NOMO-1 treated with dmso at 0.1 percent for 144 hours (cell line): ENCODE results near the gene TMEM8B.

Source experiments
- DNase-seq: peaks from one replicate; lab custom pipeline; 2025; ENCODE audit not compliant: unreplicated experiment; lab: John Stamatoyannopoulos, UW

TMEM8B gene, protein sequence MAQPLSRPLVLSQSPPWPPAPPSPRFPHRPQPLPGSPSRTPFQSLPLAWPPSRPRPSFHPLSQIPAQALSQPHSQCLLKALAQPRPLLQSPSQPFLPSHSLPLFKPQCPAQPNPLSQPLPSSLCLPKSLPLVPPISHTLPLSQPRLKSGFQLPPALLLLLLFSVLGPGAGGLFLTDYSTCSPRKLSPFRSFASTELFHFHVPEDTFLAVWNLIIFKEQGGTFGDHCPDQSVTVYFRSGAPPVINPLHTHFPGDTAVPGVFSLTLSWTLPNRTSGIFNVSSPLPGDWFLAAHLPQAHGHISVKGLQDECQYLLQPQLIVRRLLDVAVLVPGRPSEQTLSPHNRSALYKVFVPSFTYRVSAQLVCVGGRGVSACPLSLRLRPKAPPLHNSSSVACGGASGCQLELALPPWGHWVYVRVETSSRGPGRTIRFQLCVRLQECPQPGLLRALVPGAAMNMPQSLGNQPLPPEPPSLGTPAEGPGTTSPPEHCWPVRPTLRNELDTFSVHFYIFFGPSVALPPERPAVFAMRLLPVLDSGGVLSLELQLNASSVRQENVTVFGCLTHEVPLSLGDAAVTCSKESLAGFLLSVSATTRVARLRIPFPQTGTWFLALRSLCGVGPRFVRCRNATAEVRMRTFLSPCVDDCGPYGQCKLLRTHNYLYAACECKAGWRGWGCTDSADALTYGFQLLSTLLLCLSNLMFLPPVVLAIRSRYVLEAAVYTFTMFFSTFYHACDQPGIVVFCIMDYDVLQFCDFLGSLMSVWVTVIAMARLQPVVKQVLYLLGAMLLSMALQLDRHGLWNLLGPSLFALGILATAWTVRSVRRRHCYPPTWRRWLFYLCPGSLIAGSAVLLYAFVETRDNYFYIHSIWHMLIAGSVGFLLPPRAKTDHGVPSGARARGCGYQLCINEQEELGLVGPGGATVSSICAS

DNA sequence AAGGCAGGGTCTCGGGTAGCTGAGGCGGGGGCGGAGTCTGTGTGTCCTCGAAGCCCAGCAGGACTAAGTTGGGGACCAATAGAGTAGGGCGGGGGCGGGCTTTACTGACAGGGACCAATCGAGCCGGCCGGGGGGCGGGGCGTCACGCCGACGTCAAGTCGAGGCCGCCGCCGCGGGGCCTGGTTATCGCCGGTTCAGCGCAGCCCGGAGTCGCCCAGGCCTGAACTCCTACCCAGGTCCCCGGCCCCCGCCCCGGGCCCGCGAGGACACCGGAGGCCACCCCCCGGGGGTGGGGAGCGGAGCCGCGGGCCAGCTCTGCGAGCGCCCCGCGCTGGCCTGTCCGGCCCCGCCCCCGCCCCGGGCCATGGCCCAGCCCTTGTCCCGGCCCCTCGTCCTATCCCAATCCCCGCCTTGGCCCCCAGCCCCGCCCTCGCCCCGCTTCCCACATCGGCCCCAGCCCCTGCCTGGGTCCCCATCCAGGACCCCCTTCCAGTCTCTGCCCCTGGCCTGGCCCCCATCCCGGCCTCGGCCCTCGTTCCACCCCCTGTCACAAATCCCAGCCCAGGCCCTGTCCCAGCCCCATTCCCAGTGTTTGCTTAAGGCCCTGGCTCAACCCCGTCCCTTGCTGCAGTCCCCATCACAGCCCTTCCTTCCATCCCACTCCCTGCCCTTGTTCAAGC, at the start of gene TMEM8B:
TMEM8B (plus strand) TSS at position 145 of the 680 bp plus-strand sequence; CDS start at position 365, 220 bp downstream.
- peak; percentile 88 for DNase-seq

DNA sequence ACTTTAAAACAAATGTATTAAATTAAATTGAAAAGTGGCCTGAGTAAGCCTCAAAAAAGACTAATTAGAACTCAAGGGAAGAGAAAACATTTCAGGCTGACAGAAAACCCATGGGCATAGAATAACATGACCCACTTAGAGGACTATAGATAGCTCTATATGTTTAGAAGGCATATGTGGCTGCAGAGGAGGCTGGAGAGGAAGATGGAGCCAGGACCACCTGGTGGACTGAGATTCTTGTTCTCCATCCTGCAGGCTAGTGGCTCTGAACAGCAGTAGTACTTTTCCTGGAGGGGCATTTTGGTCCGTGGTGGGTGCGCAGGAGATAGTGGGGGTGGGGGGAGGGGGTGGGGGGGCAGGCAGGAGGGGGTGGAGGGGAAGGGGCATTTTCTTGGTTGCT, 48.0 kb upstream of the TMEM8B start:
- no peak for DNase-seq

DNA sequence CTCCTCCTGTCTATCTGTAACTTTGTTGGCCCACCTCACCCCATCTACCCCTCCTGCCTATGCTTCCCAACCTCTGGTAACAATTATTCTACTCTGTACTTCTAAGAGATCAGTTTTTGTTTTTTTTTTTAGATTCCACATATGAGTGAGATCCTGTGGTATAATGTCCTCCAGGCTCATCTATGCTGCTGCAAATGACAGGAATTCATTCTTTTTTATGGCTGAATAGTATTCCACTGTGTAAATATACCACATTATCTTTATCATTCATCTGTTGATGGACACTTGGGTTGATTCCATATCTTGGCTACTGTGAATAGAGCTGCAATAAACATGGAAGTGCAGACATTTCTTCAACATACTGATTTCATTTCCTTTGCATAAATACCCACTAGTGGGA, 45.6 kb upstream of the TMEM8B start:
- no peak for DNase-seq

DNA sequence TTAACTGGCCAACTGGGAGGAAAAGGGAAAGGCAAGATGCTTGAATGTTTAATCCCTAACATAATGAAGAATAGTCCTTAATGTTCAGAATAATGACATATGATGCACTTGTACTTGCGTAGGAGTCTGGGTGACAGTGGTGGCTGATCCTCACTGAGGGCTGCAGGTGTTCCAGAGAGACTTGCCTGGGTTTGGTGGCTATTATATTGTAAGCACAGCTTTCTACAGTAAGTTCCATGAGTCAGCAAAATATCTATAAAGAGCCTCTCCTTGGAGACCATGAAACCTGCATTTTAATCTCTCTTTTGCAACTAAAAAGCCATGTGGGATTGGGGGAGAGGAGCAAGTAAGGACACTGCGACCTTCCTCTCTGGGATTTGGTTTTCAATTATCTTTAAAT, 39.5 kb upstream of the TMEM8B start:
- no peak for DNase-seq

DNA sequence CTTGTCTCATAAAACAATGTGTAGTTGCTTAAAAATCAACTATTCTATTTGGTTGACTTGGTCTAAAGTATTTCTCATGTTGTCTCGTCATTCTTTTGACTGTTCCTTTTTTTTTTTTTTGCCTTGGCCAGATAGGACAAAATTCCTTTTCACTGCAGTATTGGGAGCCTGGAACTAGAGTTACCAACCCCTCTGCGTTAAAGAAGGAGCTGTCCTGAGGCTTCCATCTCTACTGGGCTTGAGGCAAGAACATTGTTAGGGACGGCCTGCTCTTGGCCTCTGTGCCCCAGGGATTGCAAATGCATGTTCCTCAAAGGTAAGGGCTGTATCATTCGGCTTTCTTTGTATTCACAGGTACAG, 39.0 kb upstream of the TMEM8B start:
- no peak for DNase-seq

DNA sequence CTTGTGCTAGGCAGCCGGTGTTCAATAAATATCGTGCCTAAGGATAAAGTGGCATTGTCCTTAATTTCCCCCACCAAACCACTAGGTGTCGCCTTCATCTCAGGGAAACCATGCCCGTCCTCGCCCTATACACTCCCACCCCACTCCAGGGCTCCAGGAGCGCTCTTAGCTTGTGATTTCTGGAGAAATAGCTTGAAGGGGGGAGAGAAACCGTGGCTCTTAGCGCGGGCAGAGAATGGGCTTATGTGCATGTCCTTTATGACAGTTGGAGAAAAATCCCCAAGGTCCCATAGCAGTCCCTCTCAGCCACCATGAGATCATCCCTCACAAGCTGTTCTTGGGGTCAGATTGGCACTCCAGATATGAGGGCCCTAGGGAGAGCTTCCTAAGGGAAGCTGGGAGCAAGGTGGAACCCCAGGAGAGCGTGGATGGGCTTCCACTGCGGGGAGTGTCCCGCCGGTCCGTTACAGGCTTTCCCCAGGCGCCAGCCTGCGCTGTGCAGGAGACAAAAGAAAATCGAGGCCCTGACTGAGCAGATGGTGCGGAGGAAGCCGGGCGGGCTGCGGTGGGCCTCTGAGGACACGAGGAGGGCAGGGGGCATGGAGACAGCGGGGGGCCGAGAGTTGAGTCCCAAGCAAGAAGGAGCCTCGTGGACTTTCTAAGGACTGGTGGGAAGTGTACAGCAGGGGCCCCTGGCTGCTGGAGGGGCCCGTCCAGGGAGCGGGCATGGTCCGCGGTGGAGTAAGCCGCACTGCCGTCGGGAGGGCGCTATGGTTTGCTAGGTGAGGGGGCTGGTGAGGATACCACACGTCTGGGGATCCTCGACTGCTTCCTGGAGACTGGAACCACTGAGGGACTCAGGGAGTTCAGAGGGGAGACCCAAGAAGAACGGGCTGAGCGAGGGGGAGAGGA, 38.4 kb upstream of the TMEM8B start:
- DNase-seq = peak; percentile 72

DNA sequence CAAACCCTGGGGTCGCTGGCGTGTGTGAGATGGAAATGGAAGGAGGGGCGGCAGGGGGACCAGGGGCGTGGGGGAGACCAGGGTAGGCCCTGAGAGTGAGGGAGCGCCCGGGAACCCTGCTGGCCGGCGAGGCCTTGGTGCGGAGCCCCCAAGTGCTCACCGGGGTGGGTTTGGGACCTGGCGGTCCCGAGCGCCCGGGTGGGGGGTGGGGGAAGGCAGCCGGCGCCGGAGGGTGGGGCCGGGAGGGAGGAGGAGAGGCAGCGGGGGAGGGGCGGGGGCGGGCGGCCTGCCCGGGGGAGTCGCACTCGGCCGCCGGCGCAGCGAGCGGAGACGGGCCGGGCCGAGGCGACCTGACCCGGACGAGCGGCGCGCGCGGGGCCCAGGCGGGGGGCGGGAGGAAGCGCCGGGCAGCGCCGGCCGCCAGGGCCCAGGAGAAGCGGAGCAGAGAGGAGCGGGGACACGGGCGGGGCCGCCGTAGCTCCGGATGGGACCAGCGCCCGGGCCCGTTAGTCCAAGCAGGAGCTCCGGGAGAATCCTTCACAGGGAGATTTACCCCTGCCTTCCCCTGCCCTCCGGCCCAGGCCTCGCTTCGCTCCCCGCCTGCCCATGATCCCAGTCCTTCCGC, 37.6 kb upstream of the TMEM8B start, which contains the start of gene NPR2:
NPR2 (plus strand) TSS at position 295 of the 625 bp plus-strand sequence. CDS start 818 bp downstream, outside the sequence.
- DNase-seq = no peak

DNA sequence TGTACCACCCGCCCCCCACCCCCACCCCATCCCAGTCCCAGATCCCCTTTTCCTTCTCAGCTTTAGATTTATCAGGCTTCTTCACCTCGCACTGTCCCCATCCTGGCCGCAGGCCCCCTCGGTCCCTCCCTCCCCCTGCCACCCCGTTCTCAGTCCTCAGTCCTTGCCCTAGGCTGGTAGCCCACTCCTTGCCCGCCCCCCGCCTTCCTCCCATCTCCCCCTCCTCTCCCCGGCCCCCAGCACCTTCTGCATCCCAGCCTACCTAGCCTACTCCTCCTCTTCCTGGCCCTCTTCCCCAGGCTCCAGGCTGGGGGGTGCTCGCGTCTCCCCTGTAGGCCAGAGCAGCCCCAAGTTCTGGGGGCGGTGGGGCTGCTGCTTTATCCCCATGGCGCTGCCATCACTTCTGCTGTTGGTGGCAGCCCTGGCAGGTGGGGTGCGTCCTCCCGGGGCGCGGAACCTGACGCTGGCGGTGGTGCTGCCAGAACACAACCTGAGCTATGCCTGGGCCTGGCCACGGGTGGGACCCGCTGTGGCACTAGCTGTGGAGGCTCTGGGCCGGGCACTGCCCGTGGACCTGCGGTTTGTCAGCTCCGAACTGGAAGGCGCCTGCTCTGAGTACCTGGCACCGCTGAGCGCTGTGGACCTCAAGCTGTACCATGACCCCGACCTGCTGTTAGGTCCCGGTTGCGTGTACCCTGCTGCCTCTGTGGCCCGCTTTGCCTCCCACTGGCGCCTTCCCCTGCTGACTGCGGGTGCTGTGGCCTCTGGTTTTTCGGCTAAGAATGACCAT, 36.8 kb upstream of the TMEM8B start:
- DNase-seq = no peak

DNA sequence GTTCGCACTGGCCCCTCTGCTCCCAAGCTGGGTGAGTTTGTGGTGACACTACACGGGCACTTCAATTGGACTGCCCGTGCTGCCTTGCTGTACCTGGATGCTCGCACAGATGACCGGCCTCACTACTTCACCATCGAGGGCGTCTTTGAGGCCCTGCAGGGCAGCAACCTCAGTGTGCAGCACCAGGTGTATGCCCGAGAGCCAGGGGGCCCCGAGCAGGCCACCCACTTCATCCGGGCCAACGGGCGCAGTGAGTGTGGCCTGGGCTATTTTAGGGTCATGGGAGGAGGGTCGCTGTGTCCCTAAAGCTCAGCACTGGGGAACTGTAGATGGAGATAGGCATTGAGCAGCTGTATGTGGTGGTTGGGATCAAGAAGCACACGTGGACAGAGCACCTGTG, 36.2 kb upstream of the TMEM8B start:
- DNase-seq = no peak

DNA sequence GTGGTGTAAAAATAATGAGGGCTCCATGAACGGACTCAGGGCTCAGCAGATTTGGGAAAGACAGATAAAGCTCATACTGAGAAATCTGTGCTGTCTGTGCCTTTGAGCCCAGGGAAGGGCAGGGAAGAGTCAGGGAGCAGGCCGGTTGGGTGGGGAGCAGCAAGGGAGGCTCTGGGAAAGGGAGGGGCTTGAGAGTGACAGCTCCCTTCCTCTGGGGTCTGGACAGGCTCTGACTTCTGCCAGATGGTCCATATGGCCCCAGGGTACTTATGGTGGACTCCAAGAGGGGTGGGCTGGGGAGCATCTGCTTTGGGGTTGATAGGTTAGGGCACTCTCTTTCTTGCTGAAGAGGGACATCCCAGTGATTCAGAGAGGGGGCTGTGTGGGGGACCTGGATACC, 35.6 kb upstream of the TMEM8B start:
- no peak for DNase-seq

DNA sequence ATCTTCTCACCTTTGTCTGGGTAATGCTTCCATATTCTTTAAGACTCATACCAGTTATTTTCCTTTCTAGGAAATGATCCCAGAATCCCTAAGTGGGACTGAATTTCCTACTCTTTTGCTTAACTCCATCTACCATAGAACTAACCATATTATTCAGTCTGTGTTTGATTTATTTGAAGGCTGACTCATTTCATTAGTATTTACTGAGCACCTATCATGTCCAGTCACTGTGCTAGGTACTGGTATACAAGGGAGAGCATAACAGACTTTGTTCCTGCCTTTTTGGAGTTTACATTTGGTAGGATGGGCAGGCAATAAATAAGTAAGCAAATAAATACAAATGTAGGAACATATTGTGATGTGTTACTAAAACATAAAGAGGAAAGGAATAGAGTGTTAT, 33.3 kb upstream of the TMEM8B start:
- DNase-seq = no peak

DNA sequence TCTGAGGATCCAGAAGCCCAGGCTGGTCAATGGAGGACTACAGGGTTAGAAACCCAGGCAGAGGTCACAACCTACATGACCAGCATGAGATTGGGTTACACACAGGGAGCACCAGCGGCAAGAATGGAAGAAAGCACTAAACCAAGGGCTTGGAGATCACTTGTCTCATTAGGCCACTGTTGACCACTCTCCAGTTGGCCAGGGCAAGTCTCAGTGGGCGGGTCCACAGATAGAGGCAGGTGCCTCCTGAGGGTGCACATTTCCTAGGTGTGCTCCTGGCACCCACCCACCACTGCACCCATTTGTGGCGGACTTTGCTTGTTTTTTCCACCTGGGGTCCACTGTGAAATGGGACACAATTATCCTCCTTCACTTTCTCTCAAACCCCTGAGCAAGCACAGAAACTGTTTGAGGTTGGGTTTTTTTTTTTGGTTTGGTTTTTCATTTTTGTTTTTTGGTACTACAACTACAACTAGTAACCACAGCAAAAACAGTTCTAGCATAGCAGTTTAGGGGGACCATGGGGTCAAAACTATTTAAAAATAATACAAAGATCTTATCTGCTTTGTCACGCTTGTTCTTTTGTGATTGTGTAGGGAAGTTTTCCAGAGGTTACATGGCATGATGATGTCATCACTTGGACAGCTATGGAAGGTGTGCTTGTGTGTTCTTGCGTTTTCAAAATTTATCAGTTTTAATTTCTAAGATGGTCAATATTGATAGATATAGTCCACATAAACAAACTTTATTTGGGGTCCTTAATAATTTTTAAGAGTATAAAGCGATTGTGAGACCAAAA, 31.5 kb upstream of the TMEM8B start:
- DNase-seq = no peak

DNA sequence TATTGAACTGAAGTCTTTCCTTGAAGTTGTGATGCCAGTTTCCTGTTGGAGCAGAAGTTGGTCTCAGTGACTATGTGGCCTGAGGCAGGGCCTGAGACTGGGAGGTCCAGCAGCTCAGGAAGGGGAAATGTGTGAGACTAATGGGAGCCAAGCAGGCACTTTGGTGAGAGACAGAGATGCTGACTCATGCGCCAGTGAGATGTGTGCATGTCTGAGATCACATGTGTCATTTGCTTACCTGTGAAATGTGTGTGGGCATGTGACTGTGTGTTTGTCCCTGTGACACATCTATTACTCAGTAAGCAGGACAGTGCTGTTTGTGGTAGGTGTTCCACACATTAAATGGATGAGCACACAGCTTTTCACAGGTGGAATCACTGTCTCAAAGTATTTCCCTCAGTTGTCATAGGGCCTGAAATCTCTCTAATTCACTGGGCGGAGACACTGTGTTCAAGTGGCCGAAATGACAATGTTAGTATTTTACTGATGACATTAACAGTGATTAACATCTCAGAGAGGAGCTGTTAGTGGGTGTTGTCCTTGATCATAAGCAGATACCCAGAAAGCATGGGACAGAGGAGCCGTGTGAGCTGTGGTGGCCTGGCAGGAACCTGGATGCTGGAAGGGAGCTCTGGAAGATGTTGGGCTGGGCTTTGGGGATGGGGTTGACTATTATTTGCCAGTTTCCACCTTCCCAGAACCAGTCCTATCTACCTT, 30.2 kb upstream of the TMEM8B start:
- no peak for DNase-seq

DNA sequence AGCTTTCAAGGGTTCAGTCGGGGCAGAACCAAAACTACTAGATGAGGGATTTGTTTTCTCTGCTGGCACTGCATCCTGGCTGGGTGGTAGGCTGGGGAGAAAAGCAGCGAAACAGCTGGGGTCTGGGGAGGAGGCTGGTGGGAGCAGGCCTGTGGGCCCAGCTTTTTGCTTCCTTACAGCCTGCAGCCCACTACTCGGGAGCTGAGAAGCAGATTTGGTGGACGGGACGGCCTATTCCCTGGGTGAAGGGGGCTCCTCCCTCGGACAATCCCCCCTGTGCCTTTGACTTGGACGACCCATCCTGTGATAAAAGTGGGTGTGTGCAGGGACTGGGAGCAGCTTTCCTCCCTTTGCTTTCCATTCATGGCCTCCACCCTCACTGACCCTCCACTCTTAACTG, 28.5 kb upstream of the TMEM8B start:
- no peak for DNase-seq

DNA sequence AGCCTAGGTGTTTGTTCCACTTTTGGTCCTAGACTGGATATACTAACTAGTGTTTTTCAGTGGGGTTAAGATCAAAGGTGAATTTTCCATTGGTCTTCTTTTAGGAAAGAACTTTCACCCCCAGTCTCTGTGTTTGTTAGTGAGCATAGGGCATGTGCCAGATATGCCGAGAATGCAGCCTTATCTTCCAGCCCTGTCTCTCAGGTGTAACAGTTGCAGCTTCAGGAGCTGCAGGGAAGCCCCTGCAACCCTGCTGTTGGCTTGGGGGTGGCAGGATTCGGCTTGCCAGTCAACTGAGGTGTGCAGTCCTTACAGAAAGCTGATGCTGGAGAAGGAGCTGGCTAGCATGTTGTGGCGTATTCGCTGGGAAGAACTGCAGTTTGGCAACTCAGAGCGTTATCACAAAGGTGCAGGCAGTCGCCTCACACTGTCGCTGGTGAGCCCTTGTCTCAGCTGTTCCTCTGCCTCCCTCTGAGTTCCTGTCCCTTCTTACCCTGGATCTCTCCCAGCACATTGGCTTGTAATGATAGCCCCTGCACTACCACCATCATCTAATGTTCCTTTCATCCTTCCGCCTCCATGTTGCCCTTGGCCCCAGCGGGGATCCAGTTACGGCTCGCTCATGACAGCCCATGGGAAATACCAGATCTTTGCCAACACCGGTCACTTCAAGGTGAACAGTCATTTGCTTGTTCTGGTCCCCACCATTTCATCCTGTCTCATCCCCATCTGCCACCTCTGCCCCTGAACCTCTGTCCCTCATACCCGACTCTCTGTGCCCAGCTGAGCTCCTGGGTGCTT, 27.5 kb upstream of the TMEM8B start:
- DNase-seq = no peak

DNA sequence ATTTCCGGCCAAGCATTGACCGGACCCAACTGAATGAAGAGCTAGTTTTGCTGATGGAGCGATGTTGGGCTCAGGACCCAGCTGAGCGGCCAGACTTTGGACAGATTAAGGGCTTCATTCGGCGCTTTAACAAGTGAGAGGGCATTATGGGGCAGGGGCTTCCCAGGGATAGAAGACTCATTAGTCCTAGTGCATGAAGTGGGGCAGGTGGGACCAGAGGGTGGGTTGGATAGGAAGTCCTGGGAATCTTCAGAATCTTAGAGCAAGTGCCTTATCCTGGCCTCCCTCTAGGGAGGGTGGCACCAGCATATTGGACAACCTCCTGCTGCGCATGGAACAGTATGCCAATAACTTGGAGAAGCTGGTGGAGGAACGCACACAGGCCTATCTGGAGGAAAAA, 22.9 kb upstream of the TMEM8B start:
- no peak for DNase-seq

DNA sequence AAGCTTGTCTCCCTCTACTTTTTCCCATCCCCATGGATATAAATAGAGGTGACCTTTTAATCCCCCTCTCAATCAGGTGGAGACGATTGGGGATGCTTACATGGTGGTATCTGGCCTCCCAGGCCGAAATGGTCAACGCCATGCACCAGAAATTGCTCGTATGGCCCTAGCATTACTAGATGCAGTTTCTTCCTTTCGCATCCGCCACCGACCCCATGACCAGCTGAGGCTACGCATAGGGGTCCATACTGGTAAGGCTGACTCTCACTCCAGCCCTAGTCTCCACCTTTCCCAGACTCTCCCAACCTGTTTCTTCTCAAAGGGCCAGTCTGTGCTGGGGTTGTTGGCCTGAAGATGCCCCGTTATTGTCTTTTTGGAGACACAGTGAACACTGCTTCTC, 20.6 kb upstream of the TMEM8B start:
- DNase-seq = no peak
